ENCODE results near the gene NPB. TPM values are rescaled to one million over a fixed set of nuclear protein-coding genes. Genes with fewer than 3 reads are reported as not detected.

The NPB gene
- total RNA-seq, 4 donors from 2014 or later, result 0.41 TPM; not detected in 3

DNA sequence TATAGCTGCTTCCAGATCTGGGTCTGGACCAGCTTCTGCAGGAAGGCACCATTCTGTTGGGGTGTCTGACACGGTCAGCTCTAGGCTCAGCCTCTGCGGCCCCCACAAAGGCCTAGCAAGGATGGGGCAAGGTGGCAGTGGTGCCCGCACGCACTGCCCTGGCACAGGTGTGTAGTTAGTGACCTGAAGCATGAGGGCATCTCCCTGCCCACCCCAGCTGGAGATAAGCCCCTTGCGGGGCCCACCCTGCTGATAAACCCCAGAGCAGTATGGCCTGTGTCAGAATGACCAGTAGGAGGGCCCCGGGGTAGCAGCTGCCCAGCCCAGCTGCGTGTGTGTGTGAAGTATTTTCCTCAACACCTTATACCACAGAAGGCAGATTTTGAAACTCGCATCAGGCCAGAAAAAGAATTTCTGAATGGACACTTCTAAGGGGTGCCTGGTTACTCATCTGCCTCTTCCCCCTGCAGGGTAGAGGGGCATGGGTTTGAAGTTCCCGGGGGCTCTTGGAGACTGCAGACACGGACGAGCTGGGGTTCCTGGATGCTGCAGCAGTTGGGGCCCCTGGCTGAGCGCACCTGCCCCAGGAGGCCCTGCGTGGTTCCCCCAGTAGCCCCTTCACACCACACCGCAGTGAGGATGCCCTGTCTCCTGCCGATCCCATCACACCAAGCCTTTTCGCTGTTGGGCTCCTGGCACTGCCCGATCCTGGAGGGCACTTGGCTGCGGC, 35.4 kb upstream of the NPB start:
- no peak for DNase-seq
- intact Hi-C loops (cut with DNase I; ENCODE audit: low total_unique reads) (no loop called here), in situ Hi-C loops (cut with MboI; ENCODE audit: low pct_ligation_motif_present in 1 of 4, low pct_unique_long_range_greater_than_20kb in 1 of 4, low sequenced_read_pairs in 3 of 4) (no loop called here)
- Histone ChIP-seq H3K4me3 (no peak overlapping the region), H3K27me3 (no peaks in the 10 kb centered on the region), H3K36me3 (peaks cover 0 to 4% (median 0%) of the 10 kb centered on the region in 4 donors), H3K9me3 (no peaks in the 10 kb centered on the region), H3K27ac (peak overlapping the region; percentile 96 to 100 (median 98)), H3K4me1 (peaks cover 45 to 86% (median 69%) of the 10 kb centered on the region in 4 donors)
- TF ChIP-seq POLR2A (IDR thresholded peaks at IDR 0.05) (peak; percentile 30), POLR2AphosphoS5 (IDR thresholded peaks at IDR 0.05) (no peak)
- 65% methylated on average over 13 of the region's 18 CpGs; no CpG with 5 or more reads in 1 of the 2 donors for WGBS, 2 donors (ENCODE audit: low coverage in 1 of 2)

DNA sequence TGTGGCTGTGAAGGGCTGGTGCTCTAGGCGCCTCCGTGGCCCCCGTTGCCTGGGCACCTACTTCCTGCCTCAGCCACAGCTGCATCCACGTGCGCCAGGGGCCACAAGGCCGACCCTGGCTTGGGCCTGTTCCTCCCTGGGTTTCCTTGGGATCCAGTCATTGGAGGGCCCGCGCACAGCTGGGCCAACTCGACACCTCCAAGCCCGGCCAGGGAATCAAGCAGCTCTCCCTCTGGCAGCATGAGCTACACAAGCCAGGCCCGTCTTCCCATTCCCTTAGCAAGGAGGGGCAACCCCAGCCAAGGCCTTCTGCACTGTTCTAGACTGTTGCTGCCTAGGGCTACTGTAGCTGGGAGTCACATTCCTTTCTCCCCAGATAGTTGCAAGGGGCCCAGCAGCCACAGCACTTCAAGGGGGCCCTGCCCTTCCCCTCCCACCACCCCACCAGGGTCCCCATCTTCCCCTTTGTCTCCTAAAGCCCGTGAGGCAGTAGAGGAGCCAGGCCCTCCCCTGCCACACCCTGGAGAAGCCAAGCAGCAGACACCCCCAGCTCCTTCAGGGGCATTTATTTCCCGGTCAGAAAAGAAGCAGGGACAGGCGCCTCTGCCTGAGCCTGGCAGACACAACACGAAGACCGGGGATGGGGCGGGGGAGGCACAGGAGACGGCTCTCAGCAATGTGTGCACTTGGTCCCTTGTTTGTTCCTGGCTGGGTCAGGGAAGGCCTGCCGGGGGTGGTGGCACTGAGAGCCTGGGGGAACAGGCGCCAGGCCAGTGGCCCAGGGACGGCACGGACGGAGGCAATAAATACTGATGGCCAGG, 34.7 kb upstream of the NPB start:
- 35% methylated on average over 19 of the region's 23 CpGs; no CpG with 5 or more reads in 1 of the 2 donors for WGBS, 2 donors (ENCODE audit: low coverage in 1 of 2)
- intact Hi-C loops (cut with DNase I; ENCODE audit: low total_unique reads) (no loop called here), in situ Hi-C loops (cut with MboI; ENCODE audit: low pct_ligation_motif_present in 1 of 4, low pct_unique_long_range_greater_than_20kb in 1 of 4, low sequenced_read_pairs in 3 of 4) (no loop called here)
- Histone ChIP-seq H3K9me3 (no peaks in the 10 kb centered on the region), H3K4me1 (peaks cover 44 to 84% (median 68%) of the 10 kb centered on the region in 4 donors), H3K4me3 (no peak overlapping the region), H3K27ac (peak overlapping the region; percentile 96 to 100 (median 98)), H3K27me3 (no peaks in the 10 kb centered on the region), H3K36me3 (peaks cover 0 to 4% (median 0%) of the 10 kb centered on the region in 4 donors)
- peak; percentile 63 for DNase-seq
- TF ChIP-seq POLR2AphosphoS5 (IDR thresholded peaks at IDR 0.05) (peak in 2 of 3 donors; percentile 12 to 53), POLR2A (IDR thresholded peaks at IDR 0.05) (peak; percentile 26), CTCF (IDR thresholded peaks at IDR 0.05) (no peak)

- WGBS, 2 donors (ENCODE audit: low coverage in 1 of 2), result 54% methylated on average over 28 of the region's 28 CpGs; no CpG with 5 or more reads in 1 of the 2 donors
- H3K4me1 ChIP-seq, result peaks cover 49 to 83% (median 65%) of the 10 kb centered on the region in 4 donors
Measured at GRCh38 chr17:81867991-81868673, 33.9 kb upstream of the NPB start.

More at GRCh38 chr17:81867991-81868673, 33.9 kb upstream of the NPB start:
- H3K27ac ChIP-seq, result peak overlapping the region; percentile 96 to 100 (median 98)
- intact Hi-C loops (cut with DNase I; ENCODE audit: low total_unique reads), result no loop called here
- TF ChIP-seq POLR2AphosphoS5 (IDR thresholded peaks at IDR 0.05) (peak in 2 of 3 donors; percentile 21 to 25), POLR2A (IDR thresholded peaks at IDR 0.05) (peak; percentile 14), CTCF (IDR thresholded peaks at IDR 0.05) (no peak), EP300 (IDR thresholded peaks at IDR 0.05; ENCODE audit: low read depth) (no peak)
- DNase-seq, result peak; percentile 33
- peaks cover 0 to 4% (median 0%) of the 10 kb centered on the region in 4 donors for H3K36me3 ChIP-seq
- in situ Hi-C loops (cut with MboI; ENCODE audit: low pct_ligation_motif_present in 1 of 4, low pct_unique_long_range_greater_than_20kb in 1 of 4, low sequenced_read_pairs in 3 of 4), result no loop called here
- H3K9me3 ChIP-seq, result no peaks in the 10 kb centered on the region
- H3K4me3 ChIP-seq, result no peak overlapping the region
- no peaks in the 10 kb centered on the region for H3K27me3 ChIP-seq

Data from transverse colon (tissue), 4 donors.